T-helper 2 cell treated with Interferon-gamma antibody and Interleukin-4, amounts not matched to agents 5 μg/mL and 100 μg/mL, for 36 hours (primary cell): ENCODE data around the gene STEAP1B.

Experiments
- DNase-seq: peaks from one replicate; pipeline ENCODE4 v3.0.0; 2021; ENCODE audit warnings: low spot score
- H3K27ac Mint-ChIP-seq: one replicate; pipeline ENCODE4 v1.8.0; 2021; ENCODE audit warnings: mild to moderate bottlenecking, mixed read lengths
- H3K27me3 Mint-ChIP-seq: one replicate; pipeline ENCODE4 v1.8.0; 2021; ENCODE audit warnings: low read depth, mixed read lengths
- H3K36me3 Mint-ChIP-seq: one replicate; pipeline ENCODE4 v1.8.0; 2021; ENCODE audit warnings: low read depth, mixed read lengths
- H3K4me1 Mint-ChIP-seq: one replicate; pipeline ENCODE4 v1.8.0; 2021; ENCODE audit warnings: low read depth, mixed read lengths
- H3K4me3 Mint-ChIP-seq: one replicate; pipeline ENCODE4 v1.8.0; 2022; ENCODE audit warnings: mild to moderate bottlenecking, moderate library complexity, mixed read lengths
- H3K9me3 Mint-ChIP-seq: one replicate; pipeline ENCODE4 v1.8.0; 2021; ENCODE audit warnings: mixed read lengths

Gene STEAP1B

DNA sequence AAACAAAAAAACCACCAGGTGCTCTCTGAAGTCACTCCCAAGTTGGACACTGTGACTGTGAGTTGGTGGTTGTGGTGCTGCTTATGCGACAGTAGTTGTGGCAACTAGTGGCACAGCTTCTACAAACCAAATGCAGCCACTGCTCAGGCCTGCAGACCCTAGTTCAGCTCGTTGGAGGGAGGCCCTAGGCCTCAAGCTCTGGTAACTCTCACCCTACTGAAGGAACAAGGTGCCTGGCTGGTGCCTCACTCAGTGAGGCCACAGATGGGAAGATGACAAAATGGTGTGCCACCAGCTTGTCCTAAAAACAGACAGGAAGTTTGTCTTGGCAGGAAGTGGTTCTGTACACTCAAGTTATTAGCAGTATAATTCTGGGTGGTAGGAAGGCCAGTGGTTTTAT is 97.7 kb downstream of the STEAP1B start:
- no peaks in the 10 kb centered on the region for H3K9me3 Mint-ChIP-seq
- H3K36me3 Mint-ChIP-seq: no peaks in the 10 kb centered on the region
- no peak for DNase-seq
- H3K27ac Mint-ChIP-seq: peak overlapping the region; percentile 63
- H3K4me3 Mint-ChIP-seq: peak overlapping the region; percentile 11
- peaks cover 10% of the 10 kb centered on the region for H3K27me3 Mint-ChIP-seq
- H3K4me1 Mint-ChIP-seq: peaks cover 4% of the 10 kb centered on the region

DNA sequence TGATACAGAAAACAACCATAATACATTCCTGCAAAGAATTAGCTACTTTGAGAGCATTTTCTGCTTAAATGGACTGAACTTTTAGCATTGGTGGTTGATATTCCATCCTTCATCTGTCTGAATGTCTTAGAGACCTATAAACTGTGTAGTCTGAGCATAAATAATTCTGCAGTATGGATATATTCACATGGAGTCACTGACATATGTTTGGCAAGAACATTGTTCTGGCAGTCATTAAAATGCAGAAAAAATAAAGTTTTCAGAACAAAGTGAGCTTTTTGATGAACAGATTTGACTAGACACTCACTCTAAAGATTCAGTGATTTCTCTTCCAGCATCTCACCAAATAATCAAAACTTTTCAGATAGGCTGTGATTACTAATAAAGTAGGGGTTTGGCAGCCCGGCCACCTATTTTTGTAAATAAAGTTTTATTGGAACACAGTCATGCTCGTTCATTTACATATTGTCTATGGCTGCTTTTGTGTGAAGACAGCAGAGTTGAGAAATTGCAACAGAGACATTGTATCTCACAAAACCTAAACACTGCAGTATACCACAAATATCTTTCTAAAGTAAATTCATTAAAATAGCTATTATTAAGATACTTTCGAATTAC is 98.9 kb downstream of the STEAP1B start:
- peaks cover 13% of the 10 kb centered on the region for H3K27me3 Mint-ChIP-seq
- peaks cover 4% of the 10 kb centered on the region for H3K4me1 Mint-ChIP-seq
- DNase-seq: no peak
- H3K36me3 Mint-ChIP-seq: no peaks in the 10 kb centered on the region
- H3K4me3 Mint-ChIP-seq: no peak overlapping the region
- H3K9me3 Mint-ChIP-seq: no peaks in the 10 kb centered on the region
- H3K27ac Mint-ChIP-seq: no peak overlapping the region

GRCh38 chr7:22400150-22400814 is 99.7 kb downstream of the STEAP1B start:
- Mint-ChIP-seq H3K36me3 (no peaks in the 10 kb centered on the region), H3K27ac (no peak overlapping the region), H3K4me1 (peaks cover 4% of the 10 kb centered on the region), H3K4me3 (no peak overlapping the region), H3K27me3 (peaks cover 13% of the 10 kb centered on the region), H3K9me3 (no peaks in the 10 kb centered on the region)
- no peak for DNase-seq

- Mint-ChIP-seq H3K36me3 (no peaks in the 10 kb centered on the region), H3K4me1 (peaks cover 4% of the 10 kb centered on the region), H3K27me3 (peaks cover 13% of the 10 kb centered on the region), H3K27ac (no peak overlapping the region), H3K9me3 (no peaks in the 10 kb centered on the region), H3K4me3 (no peak overlapping the region)
- DNase-seq: no peak
Measured at GRCh38 chr7:22399546-22399945, 100.4 kb downstream of the STEAP1B start.

GRCh38 chr7:22399091-22399490 is 100.9 kb downstream of the STEAP1B start:
- no peak for DNase-seq
- Mint-ChIP-seq H3K27me3 (peaks cover 13% of the 10 kb centered on the region), H3K4me3 (no peak overlapping the region), H3K9me3 (no peaks in the 10 kb centered on the region), H3K27ac (no peak overlapping the region), H3K4me1 (peaks cover 4% of the 10 kb centered on the region), H3K36me3 (no peaks in the 10 kb centered on the region)

- Mint-ChIP-seq H3K27me3 (peaks cover 20% of the 10 kb centered on the region), H3K27ac (no peak overlapping the region), H3K4me3 (no peak overlapping the region), H3K4me1 (peaks cover 4% of the 10 kb centered on the region), H3K9me3 (no peaks in the 10 kb centered on the region), H3K36me3 (no peaks in the 10 kb centered on the region)
- DNase-seq: no peak
Measured at GRCh38 chr7:22397981-22398380, 102.0 kb downstream of the STEAP1B start.

GRCh38 chr7:22395222-22395621 is 104.8 kb downstream of the STEAP1B start:
- DNase-seq: no peak
- H3K36me3 Mint-ChIP-seq: no peaks in the 10 kb centered on the region
- H3K27ac Mint-ChIP-seq: no peak overlapping the region
- H3K27me3 Mint-ChIP-seq: peaks cover 20% of the 10 kb centered on the region
- H3K9me3 Mint-ChIP-seq: no peaks in the 10 kb centered on the region
- H3K4me1 Mint-ChIP-seq: no peaks in the 10 kb centered on the region
- no peak overlapping the region for H3K4me3 Mint-ChIP-seq

DNA sequence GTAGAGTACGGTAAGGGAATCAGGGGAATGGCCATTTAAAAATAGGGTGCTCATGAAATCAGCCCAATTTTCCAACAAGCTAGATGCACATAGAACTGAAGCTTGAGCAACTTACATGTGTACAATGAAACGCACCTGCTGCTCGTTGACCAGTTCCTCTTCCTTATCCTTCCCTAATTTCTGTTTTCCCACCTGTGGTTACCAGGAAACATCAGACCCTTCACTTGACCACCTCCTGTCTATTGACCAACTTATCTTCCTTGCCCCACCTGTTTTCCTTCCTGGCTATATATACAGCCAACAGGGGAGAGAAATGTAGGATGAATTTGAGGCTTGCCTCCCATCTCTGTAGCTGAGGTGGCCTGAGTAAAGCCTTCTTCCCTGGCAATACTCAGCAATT is 105.2 kb downstream of the STEAP1B start:
- Mint-ChIP-seq H3K4me3 (no peak overlapping the region), H3K27ac (no peak overlapping the region)

GRCh38 chr7:22393913-22394729 is 105.9 kb downstream of the STEAP1B start:
- no peaks in the 10 kb centered on the region for H3K9me3 Mint-ChIP-seq
- peaks cover 19% of the 10 kb centered on the region for H3K27me3 Mint-ChIP-seq
- H3K4me1 Mint-ChIP-seq: no peaks in the 10 kb centered on the region
- DNase-seq: no peak
- H3K36me3 Mint-ChIP-seq: no peaks in the 10 kb centered on the region
- no peak overlapping the region for H3K27ac Mint-ChIP-seq
- H3K4me3 Mint-ChIP-seq: no peak overlapping the region

More for the DNA sequence above, 105.2 kb downstream of the STEAP1B start:
- no peaks in the 10 kb centered on the region for H3K4me1 Mint-ChIP-seq
- no peak for DNase-seq
- H3K9me3 Mint-ChIP-seq: no peaks in the 10 kb centered on the region
- H3K36me3 Mint-ChIP-seq: no peaks in the 10 kb centered on the region
- H3K27me3 Mint-ChIP-seq: peaks cover 20% of the 10 kb centered on the region

DNA sequence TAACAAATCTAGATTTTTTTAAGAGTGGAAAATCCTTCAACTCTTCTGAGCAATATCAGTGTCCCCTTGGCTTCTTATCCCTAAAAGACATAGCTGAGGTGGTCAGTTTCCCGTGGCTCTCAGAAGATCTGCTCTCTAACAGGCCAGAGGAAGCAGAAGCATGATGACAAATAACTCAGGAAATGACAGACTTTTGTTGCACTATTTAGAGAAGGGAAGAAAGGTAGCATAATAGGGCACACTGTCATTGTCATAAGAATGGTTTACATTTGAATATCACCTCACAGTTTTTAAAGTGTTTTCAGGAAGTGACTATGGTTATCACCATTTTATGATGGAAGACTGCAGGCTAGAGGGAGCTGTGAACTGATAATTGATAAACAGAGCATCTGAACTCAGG is 109.5 kb downstream of the STEAP1B start:
- Mint-ChIP-seq H3K27ac (no peak overlapping the region), H3K4me3 (no peak overlapping the region), H3K4me1 (no peaks in the 10 kb centered on the region), H3K9me3 (no peaks in the 10 kb centered on the region), H3K36me3 (no peaks in the 10 kb centered on the region), H3K27me3 (peaks cover 14% of the 10 kb centered on the region)
- DNase-seq: no peak

- H3K4me1 Mint-ChIP-seq: no peaks in the 10 kb centered on the region
- no peaks in the 10 kb centered on the region for H3K9me3 Mint-ChIP-seq
- no peak overlapping the region for H3K4me3 Mint-ChIP-seq
- no peak for DNase-seq
- no peak overlapping the region for H3K27ac Mint-ChIP-seq
- H3K27me3 Mint-ChIP-seq: peaks cover 17% of the 10 kb centered on the region
- H3K36me3 Mint-ChIP-seq: no peaks in the 10 kb centered on the region
Measured at GRCh38 chr7:22389892-22390291, 110.1 kb downstream of the STEAP1B start.

DNA sequence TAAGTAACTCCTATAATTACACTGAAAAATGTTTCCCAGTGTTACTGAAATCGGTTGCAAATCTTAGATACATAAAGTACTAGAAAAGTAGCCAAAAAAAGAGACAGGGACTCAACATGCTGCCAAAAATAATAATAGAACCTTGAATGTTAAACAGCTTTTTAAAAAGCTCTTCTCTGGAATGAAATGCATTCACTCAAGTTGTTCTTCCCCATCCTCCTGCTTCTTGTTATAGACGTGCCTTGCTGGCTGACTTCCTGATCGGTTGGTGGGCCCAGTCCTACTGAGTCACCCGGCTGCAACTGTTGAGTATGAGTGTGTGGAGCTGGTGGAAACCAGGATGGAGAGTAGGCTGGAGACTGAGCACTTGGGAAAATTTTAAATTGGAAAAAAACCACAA is 112.4 kb downstream of the STEAP1B start:
- peaks cover 25% of the 10 kb centered on the region for H3K27me3 Mint-ChIP-seq
- H3K36me3 Mint-ChIP-seq: no peaks in the 10 kb centered on the region
- no peaks in the 10 kb centered on the region for H3K9me3 Mint-ChIP-seq
- no peak overlapping the region for H3K27ac Mint-ChIP-seq
- H3K4me3 Mint-ChIP-seq: no peak overlapping the region
- no peak for DNase-seq
- no peaks in the 10 kb centered on the region for H3K4me1 Mint-ChIP-seq

GRCh38 chr7:22386865-22387264 is 113.1 kb downstream of the STEAP1B start:
- Mint-ChIP-seq H3K27ac (no peak overlapping the region), H3K36me3 (no peaks in the 10 kb centered on the region), H3K4me1 (no peaks in the 10 kb centered on the region), H3K9me3 (no peaks in the 10 kb centered on the region), H3K27me3 (peaks cover 25% of the 10 kb centered on the region), H3K4me3 (no peak overlapping the region)
- DNase-seq: no peak

- Mint-ChIP-seq H3K9me3 (no peaks in the 10 kb centered on the region), H3K36me3 (no peaks in the 10 kb centered on the region), H3K27me3 (peaks cover 28% of the 10 kb centered on the region), H3K27ac (no peak overlapping the region), H3K4me3 (no peak overlapping the region), H3K4me1 (no peaks in the 10 kb centered on the region)
- no peak for DNase-seq
Measured at GRCh38 chr7:22386206-22386858, 113.7 kb downstream of the STEAP1B start.
